Measurements from ENCODE around the gene PSD. TPM values are rescaled to one million over a fixed set of nuclear protein-coding genes. Genes with fewer than 3 reads are reported as not detected.

The PSD gene
- total RNA-seq, 4 donors from 2014 or later: 0.56 to 4.5 (median 2.1) TPM

DNA sequence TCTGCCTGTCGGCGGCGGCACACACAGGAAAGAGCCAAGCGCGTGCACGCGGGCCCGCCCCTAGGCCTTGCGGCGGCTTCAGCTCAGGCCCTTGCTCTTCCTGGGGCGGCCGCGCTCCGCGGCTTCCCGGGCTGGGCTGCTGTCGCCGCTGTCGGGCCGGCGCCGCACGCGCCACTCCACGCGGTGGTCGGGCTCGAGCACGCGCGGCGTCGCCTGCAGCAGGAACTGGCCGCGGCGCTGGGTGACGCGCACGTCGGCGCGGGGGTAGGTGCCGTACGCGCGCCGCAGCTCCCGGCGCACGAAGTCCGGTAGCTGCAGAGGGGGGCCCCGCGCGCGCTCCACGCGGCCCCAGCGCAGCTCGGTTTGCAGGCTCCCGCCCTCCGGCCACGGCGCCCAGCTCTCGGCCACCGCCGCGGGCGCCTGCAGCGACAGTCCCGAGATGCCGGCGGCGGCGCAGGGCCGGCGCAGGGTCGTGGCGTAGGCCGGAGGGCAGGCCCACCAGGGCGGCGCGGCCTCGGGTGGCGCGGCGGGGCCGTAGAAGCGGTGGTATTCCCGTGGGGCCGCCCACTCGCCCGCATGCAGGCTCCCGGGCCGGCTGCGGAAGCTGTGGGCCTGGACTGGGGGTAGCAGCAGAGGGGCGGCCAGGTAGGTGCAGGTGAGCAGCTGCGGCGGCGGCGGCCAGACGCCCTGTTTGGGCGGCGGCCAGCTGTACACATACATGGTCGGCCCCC, 32.0 kb upstream of the PSD start:
- TF ChIP-seq, protein P1, sequence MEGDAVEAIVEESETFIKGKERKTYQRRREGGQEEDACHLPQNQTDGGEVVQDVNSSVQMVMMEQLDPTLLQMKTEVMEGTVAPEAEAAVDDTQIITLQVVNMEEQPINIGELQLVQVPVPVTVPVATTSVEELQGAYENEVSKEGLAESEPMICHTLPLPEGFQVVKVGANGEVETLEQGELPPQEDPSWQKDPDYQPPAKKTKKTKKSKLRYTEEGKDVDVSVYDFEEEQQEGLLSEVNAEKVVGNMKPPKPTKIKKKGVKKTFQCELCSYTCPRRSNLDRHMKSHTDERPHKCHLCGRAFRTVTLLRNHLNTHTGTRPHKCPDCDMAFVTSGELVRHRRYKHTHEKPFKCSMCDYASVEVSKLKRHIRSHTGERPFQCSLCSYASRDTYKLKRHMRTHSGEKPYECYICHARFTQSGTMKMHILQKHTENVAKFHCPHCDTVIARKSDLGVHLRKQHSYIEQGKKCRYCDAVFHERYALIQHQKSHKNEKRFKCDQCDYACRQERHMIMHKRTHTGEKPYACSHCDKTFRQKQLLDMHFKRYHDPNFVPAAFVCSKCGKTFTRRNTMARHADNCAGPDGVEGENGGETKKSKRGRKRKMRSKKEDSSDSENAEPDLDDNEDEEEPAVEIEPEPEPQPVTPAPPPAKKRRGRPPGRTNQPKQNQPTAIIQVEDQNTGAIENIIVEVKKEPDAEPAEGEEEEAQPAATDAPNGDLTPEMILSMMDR (IDR thresholded peaks at IDR 0.05): no peak
- peak in 1 of 2 donors; percentile 6 for TF ChIP-seq POLR2A (IDR thresholded peaks at IDR 0.05)
- DNase-seq (ENCODE audit: low spot score in 2 of 2): peak; percentile 51 to 94
- intact Hi-C loops (cut with DNase I; ENCODE audit: low total_unique reads): no loop called here
- peak overlapping the region; percentile 79 for H3K4me3 ChIP-seq (ENCODE audit: low read depth, poor library complexity, severe bottlenecking)
- WGBS, 2 donors: 0 to 1% methylated on average over 5 to 46 of the region's 104 CpGs

DNA sequence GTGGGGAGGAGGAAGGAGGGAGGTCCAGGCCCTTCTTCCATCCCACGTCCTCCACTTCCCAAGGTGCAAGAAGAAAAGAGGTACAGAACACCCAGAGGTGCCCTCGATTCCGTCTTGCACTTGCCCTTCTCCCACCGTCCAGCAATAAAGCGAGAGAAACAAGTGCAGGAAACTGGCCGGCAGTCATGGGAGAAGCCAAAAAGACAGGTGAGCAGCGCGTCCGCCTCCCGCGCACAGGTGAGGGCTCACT, 31.5 kb upstream of the PSD start:
- DNase-seq (ENCODE audit: low spot score in 2 of 2): no peak
- 0% methylated on average over 6 to 11 of the region's 11 CpGs for WGBS, 2 donors
- no peak for TF ChIP-seq POLR2A (IDR thresholded peaks at IDR 0.05)
- TF ChIP-seq, protein P1 (IDR thresholded peaks at IDR 0.05): no peak
- intact Hi-C loops (cut with DNase I; ENCODE audit: low total_unique reads): no loop called here
- H3K4me3 ChIP-seq (ENCODE audit: low read depth, poor library complexity, severe bottlenecking): peak overlapping the region; percentile 79

DNA sequence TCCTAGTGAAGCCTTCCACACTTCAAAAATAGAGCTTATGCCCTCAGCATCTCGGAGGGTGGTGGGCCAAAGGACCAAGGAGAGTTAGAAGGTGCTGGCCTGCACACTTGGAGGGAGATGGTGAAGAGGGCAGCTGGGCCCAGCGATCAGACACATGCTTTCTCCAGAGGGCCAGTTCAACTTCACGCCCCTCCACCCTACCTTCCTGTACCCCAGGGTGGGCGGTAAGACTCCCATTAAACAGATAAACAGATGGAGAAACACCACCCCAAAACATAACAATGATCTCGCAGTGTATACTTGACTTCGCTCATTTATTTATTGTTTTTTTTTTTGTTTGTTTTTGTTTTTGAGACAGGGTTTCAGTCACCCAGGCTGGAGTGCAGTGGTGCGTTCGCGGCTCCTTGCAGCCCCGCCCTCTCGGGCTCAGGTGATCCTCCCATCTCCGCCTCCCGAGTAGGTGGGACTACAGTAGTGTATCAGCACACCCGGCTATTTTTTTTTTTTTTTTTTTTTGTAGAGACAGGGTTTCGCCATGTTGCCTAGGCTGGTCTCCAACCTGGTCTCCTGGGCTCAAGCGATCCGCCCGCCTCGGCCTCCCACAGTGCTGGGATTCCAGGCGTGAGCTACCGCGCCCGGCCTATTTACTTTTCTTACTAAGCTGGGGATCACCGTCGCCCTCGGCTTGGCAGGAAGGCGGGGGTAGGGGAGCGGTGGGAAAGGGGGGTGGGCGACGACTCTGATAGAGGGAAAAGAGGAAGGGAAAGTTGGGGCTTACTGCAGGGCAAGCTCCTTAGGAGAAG, 30.9 kb upstream of the PSD start:
- H3K4me3 ChIP-seq (ENCODE audit: low read depth, poor library complexity, severe bottlenecking): peak overlapping the region; percentile 79
- intact Hi-C loops (cut with DNase I; ENCODE audit: low total_unique reads): no loop called here
- WGBS, 2 donors: 10 to 12% methylated on average over 30 of the region's 30 CpGs
- peak; percentile 78 to 92 for DNase-seq (ENCODE audit: low spot score in 2 of 2)
- no peak for TF ChIP-seq POLR2A (IDR thresholded peaks at IDR 0.05)

DNA sequence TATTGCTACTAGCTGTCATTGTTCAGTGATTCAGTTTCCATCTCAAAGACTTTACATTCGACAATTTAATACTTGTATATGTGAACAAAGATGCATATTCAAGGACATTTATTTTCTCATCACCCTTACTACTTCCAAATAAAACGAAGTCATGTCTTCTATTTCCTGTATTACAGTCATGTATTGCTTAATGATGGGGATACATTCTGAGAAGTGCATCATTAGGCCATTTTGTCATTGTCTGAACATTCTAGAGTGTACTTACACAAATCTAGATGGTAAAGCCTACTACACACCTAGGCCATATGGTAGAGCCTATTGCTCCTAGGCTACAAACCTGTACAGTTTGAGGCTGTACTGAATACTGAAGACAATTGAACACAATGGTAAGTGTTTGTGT, 26.3 kb upstream of the PSD start:
- no peak overlapping the region for H3K4me3 ChIP-seq (ENCODE audit: low read depth, poor library complexity, severe bottlenecking)
- TF ChIP-seq, protein P1 (IDR thresholded peaks at IDR 0.05): no peak
- no peak for TF ChIP-seq POLR2A (IDR thresholded peaks at IDR 0.05)
- 77 to 83% methylated on average over 2 of the region's 2 CpGs for whole genome bisulfite sequencing, 2 donors
- intact Hi-C loops (cut with DNase I; ENCODE audit: low total_unique reads): no loop called here
- no peak for DNase-seq (ENCODE audit: low spot score in 2 of 2)

DNA sequence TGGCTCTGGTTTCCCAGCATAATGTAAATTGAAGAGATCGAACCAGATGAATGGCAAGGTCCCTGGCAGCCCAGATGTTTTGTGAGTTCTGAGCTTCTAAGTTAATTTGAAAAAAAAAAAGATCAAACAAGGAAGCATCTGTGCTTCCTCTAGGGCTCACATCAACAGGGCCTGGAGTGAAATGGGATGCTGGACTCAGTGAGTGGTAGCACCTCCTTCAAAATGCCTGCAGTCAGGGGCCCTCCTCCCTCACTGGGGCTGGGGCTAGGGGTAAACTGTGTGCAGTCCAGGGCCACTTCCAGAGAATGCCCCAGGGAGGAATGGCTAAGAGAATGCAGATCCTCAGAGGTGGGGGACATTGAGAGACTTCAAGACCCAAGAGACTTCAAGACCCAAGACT, 19.8 kb upstream of the PSD start:
- TF ChIP-seq, protein P1 (IDR thresholded peaks at IDR 0.05): no peak
- no peak for TF ChIP-seq POLR2A (IDR thresholded peaks at IDR 0.05)
- no peak overlapping the region for H3K4me3 ChIP-seq (ENCODE audit: low read depth, poor library complexity, severe bottlenecking)
- intact Hi-C loops (cut with DNase I; ENCODE audit: low total_unique reads): no loop called here
- DNase-seq (ENCODE audit: low spot score in 2 of 2): no peak
- 78 to 92% methylated on average over 1 of the region's 1 CpG for WGBS, 2 donors

DNA sequence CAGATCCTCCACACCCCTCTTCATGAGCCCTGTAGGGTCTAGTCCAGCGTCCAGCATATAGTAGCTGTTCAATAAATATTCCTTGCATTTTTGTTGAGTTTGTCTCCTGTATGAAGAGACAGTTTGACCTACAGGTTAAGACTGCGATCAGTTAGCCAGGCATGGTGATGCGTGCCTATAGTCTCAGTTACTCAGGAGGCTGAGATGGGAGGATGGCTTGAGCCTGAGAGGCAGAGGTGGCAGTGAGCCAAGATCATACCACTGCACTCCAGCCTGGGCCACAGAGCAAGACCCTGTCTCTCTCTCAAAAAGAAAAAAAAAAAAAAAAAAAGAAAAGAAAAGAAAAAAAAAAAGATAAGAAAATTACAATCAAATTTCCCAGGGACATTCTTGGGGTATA, 18.9 kb upstream of the PSD start:
- H3K4me3 ChIP-seq (ENCODE audit: low read depth, poor library complexity, severe bottlenecking): no peak overlapping the region
- TF ChIP-seq, protein P1 (IDR thresholded peaks at IDR 0.05): no peak
- TF ChIP-seq POLR2A (IDR thresholded peaks at IDR 0.05): no peak
- WGBS, 2 donors: 93 to 94% methylated on average over 3 of the region's 3 CpGs
- intact Hi-C loops (cut with DNase I; ENCODE audit: low total_unique reads): no loop called here
- DNase-seq (ENCODE audit: low spot score in 2 of 2): no peak
